ENCODE measurements around the gene ZMIZ1. TPM values are rescaled to one million over a fixed set of nuclear protein-coding genes. Genes with fewer than 3 reads are reported as not detected.
A peak's percentile ranks its signal among the peaks of the same experiment; 100 is the strongest.
"Not testable (repeated sequence)": the region's sequence is repeated elsewhere in the genome, so short reads cannot be mapped to it uniquely, and the experiment has no call there.

The ZMIZ1 gene
- total and polyA plus RNA-seq, 5 donors from 2014 or later, result 1.5 to 34.8 (median 2.2) TPM

DNA sequence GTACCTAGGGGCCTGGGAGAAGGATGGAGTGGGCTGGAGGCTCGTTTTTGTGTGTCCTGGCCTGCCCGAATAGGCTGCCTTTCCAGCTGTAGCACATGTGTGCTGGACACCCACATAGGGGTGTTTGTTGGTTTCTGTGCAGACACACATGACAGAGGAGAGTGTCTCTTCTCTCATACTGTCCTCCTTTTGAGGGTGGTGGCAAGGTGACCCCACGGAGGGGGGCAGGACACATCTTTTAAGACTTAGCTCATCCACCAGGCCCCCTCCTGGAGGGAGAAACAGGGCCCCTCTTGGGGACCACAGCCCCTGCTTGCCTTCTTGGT is 206.3 kb downstream of the ZMIZ1 start:
- no peaks in the 10 kb centered on the region for H3K27me3 ChIP-seq (ENCODE audit: control insufficient read depth, insufficient read depth, low read length)
- H3K36me3 ChIP-seq (ENCODE audit: control insufficient read depth, insufficient read depth, low read length), result peaks cover 8% of the 10 kb centered on the region
- Mint-ChIP-seq H3K4me3 (no peak overlapping the region), H3K27me3 (no peaks in the 10 kb centered on the region), H3K27ac (no peak overlapping the region), H3K9me3 (no peaks in the 10 kb centered on the region), H3K36me3 (peaks cover 9% of the 10 kb centered on the region), H3K4me1 (peaks cover 0 to 6% (median 5%) of the 10 kb centered on the region in 4 donors)
- H3K27ac ChIP-seq (ENCODE audit: insufficient read depth, low read length, poor library complexity, severe bottlenecking), result no peak overlapping the region
- ATAC-seq (ENCODE audit: low read depth in 2 of 2), result no peak
- no peaks in the 10 kb centered on the region for H3K4me1 ChIP-seq (ENCODE audit: control insufficient read depth, insufficient read depth, low read length, poor library complexity, severe bottlenecking)
- DNase-seq, result no peak
- no peak overlapping the region for H3K4me3 ChIP-seq (ENCODE audit: low read depth, low read length)
- no peaks in the 10 kb centered on the region for H3K9me3 ChIP-seq (ENCODE audit: control insufficient read depth in 2 of 2, low read length in 2 of 2)

DNA sequence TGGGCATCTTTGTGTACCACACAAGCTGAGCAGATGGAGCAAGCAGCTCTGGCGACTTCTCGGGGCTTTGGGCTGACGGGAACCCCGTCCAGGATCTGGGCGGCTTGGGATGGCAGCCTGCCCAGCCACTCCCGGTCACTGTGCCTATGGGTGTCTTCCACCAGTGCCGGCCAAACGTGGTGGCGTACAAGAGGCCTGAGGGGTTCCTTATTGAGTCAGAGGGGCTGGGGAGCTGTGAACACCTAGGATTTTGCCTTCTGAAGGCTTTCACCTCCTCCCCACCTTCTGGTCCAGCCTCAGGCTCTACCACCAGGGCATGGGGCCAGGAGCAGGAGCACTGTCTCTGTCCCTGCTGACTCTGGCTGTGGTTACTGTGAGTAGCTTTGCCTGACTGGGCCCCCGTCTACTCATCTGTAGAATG is 206.7 kb downstream of the ZMIZ1 start:
- no peaks in the 10 kb centered on the region for H3K27me3 ChIP-seq (ENCODE audit: control insufficient read depth, insufficient read depth, low read length)
- H3K27ac Mint-ChIP-seq, result peak overlapping the region in 1 of 3 donors; percentile 9
- peaks cover 10% of the 10 kb centered on the region for H3K36me3 Mint-ChIP-seq
- DNase-seq (no peak), ATAC-seq (ENCODE audit: low read depth in 2 of 2) (no peak)
- no peak overlapping the region for H3K4me3 Mint-ChIP-seq
- no peaks in the 10 kb centered on the region for H3K9me3 ChIP-seq (ENCODE audit: control insufficient read depth in 2 of 2, low read length in 2 of 2)
- no peaks in the 10 kb centered on the region for H3K4me1 ChIP-seq (ENCODE audit: control insufficient read depth, insufficient read depth, low read length, poor library complexity, severe bottlenecking)
- no peak overlapping the region for H3K4me3 ChIP-seq (ENCODE audit: low read depth, low read length)
- peaks cover 0 to 6% (median 3%) of the 10 kb centered on the region in 4 donors for H3K4me1 Mint-ChIP-seq
- H3K27ac ChIP-seq (ENCODE audit: insufficient read depth, low read length, poor library complexity, severe bottlenecking), result no peak overlapping the region
- no peaks in the 10 kb centered on the region for H3K9me3 Mint-ChIP-seq
- peaks cover 8% of the 10 kb centered on the region for H3K36me3 ChIP-seq (ENCODE audit: control insufficient read depth, insufficient read depth, low read length)
- H3K27me3 Mint-ChIP-seq, result no peaks in the 10 kb centered on the region

DNA sequence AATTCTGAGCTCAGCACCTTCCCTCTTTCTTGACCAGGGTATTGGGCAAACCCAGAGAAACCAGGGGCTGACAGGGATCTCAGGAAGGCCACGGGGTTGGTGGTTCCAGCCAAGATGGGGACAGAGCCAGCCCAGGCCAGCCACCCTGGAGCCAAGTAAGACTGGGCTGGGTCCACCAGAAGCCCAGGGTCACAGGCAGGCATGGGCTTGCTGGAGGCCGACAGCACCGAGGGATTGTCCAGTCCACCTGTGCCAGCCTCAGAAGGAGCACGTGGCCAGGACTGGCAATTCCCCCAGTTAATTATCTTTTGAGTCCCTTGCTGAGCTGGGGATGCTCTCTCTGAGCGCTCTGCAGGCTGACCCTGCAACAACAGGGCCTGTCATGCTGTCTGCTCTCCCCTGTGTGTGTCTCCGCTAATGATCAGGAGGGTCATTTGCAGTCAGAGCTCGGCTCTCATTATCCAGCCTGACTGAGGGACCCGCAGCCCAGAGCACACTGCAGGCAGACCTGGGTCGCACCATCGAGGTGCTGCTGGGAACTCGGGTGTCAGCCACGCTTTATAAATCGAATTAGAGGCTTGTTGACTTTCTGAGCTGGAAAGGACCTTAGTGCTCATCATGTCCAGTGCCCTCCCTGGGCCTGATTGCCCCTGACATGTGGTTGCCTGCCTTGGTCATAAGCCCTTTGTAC is 209.0 kb downstream of the ZMIZ1 start:
- Histone ChIP-seq H3K36me3 (ENCODE audit: control insufficient read depth, insufficient read depth, low read length) (peaks cover 8% of the 10 kb centered on the region), H3K4me3 (ENCODE audit: low read depth, low read length) (no peak overlapping the region), H3K27me3 (ENCODE audit: control insufficient read depth, insufficient read depth, low read length) (no peaks in the 10 kb centered on the region), H3K27ac (ENCODE audit: insufficient read depth, low read length, poor library complexity, severe bottlenecking) (no peak overlapping the region), H3K9me3 (ENCODE audit: control insufficient read depth in 2 of 2, low read length in 2 of 2) (no peaks in the 10 kb centered on the region), H3K4me1 (ENCODE audit: control insufficient read depth, insufficient read depth, low read length, poor library complexity, severe bottlenecking) (no peaks in the 10 kb centered on the region)
- Mint-ChIP-seq H3K27ac (peak overlapping the region in 1 of 3 donors; percentile 9), H3K9me3 (no peaks in the 10 kb centered on the region), H3K36me3 (peaks cover 20% of the 10 kb centered on the region), H3K4me1 (peaks cover 0 to 7% (median 3%) of the 10 kb centered on the region in 4 donors), H3K27me3 (no peaks in the 10 kb centered on the region), H3K4me3 (no peak overlapping the region)
- ATAC-seq (ENCODE audit: low read depth in 2 of 2) (no peak), DNase-seq (no peak)

DNA sequence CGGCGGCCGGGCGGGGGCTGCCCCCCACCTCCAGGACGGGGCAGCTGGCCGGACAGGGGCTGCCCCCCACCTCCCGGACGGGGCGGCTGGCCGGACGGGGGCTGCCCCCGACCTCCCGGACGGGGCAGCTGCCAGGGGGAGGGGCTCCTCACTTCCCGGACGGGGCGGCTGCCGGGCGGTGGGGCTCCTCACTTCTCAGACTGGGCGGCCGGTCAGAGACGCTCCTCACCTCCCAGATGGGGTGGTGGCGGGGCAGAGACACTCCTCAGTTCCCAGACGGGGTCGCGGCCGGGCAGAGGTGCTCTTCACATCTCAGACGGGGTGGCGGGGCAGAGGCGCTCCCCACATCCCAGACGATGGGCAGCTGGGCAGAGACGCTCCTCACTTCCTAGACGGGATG is 210.3 kb downstream of the ZMIZ1 start:
- ATAC-seq (ENCODE audit: low read depth in 2 of 2); H3K27ac Mint-ChIP-seq; H3K4me3 ChIP-seq (ENCODE audit: low read depth, low read length); H3K27me3 Mint-ChIP-seq; H3K4me1 ChIP-seq (ENCODE audit: control insufficient read depth, insufficient read depth, low read length, poor library complexity, severe bottlenecking); H3K27me3 ChIP-seq (ENCODE audit: control insufficient read depth, insufficient read depth, low read length); H3K4me3 Mint-ChIP-seq; H3K9me3 Mint-ChIP-seq; DNase-seq; H3K9me3 ChIP-seq (ENCODE audit: control insufficient read depth in 2 of 2, low read length in 2 of 2); H3K36me3 ChIP-seq (ENCODE audit: control insufficient read depth, insufficient read depth, low read length); H3K27ac ChIP-seq (ENCODE audit: insufficient read depth, low read length, poor library complexity, severe bottlenecking): not testable (repeated sequence)
- Mint-ChIP-seq H3K36me3 (peaks cover 20% of the 10 kb centered on the region), H3K4me1 (peaks cover under 1 to 16% (median 4%) of the 10 kb centered on the region in 4 donors)

DNA sequence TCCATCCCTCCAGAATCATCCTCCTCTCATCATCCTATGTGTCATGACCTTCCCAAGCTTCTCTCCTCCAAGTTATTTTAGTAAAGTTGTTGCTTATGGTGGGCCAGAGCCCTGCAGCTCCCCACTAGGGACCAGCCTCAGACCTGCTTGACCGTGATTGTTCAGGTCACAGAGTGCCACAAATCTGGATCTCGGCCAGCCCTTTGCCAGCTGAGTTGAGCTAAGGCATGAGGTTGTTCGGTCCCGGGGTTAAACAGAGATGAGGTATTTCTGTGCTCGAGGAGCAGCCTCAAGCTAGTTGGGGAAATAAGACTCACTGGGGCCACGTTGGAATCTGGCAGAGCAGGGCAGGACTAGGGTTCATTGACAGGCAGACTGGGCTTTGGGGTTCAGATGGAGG is 212.2 kb downstream of the ZMIZ1 start:
- ATAC-seq (ENCODE audit: low read depth in 2 of 2) (no peak), DNase-seq (no peak)
- no peak overlapping the region for H3K4me3 ChIP-seq (ENCODE audit: low read depth, low read length)
- no peak overlapping the region for H3K4me3 Mint-ChIP-seq
- peaks cover 8% of the 10 kb centered on the region for H3K36me3 ChIP-seq (ENCODE audit: control insufficient read depth, insufficient read depth, low read length)
- H3K27ac Mint-ChIP-seq, result peak overlapping the region in 2 of 3 donors; percentile 10 to 53
- no peak overlapping the region for H3K27ac ChIP-seq (ENCODE audit: insufficient read depth, low read length, poor library complexity, severe bottlenecking)
- H3K9me3 ChIP-seq (ENCODE audit: control insufficient read depth in 2 of 2, low read length in 2 of 2), result no peaks in the 10 kb centered on the region
- peaks cover 20% of the 10 kb centered on the region for H3K36me3 Mint-ChIP-seq
- no peaks in the 10 kb centered on the region for H3K27me3 ChIP-seq (ENCODE audit: control insufficient read depth, insufficient read depth, low read length)
- peaks cover 26% of the 10 kb centered on the region for H3K4me1 ChIP-seq (ENCODE audit: control insufficient read depth, insufficient read depth, low read length, poor library complexity, severe bottlenecking)
- H3K27me3 Mint-ChIP-seq, result no peaks in the 10 kb centered on the region
- H3K9me3 Mint-ChIP-seq, result no peaks in the 10 kb centered on the region
- H3K4me1 Mint-ChIP-seq, result peaks cover 5 to 35% (median 21%) of the 10 kb centered on the region in 4 donors

DNA sequence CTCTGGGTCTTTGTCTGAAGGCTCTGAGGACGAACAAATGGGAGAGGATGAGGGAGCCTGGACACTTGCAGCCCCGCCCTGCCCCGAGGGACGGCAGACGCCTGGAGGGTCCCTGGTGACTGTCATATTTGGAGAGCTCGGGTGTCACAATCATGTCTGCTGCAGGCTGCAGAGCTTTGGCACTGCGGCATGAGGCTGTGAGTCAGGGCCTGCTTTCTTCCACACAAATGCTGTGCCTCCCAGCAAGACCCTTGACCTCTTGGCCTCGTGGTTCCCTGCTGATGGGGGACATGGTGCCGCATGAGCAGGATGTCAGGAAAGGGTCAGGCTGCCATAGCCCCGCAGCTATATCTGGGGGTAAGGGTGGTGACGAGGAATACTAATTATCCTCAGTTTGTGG is 213.6 kb downstream of the ZMIZ1 start:
- Histone ChIP-seq H3K27me3 (ENCODE audit: control insufficient read depth, insufficient read depth, low read length) (no peaks in the 10 kb centered on the region), H3K27ac (ENCODE audit: insufficient read depth, low read length, poor library complexity, severe bottlenecking) (no peak overlapping the region), H3K9me3 (ENCODE audit: control insufficient read depth in 2 of 2, low read length in 2 of 2) (no peaks in the 10 kb centered on the region), H3K36me3 (ENCODE audit: control insufficient read depth, insufficient read depth, low read length) (peaks cover 8% of the 10 kb centered on the region), H3K4me1 (ENCODE audit: control insufficient read depth, insufficient read depth, low read length, poor library complexity, severe bottlenecking) (peaks cover 41% of the 10 kb centered on the region), H3K4me3 (ENCODE audit: low read depth, low read length) (no peak overlapping the region)
- no peak overlapping the region for H3K4me3 Mint-ChIP-seq
- no peaks in the 10 kb centered on the region for H3K27me3 Mint-ChIP-seq
- no peaks in the 10 kb centered on the region for H3K9me3 Mint-ChIP-seq
- peaks cover 16% of the 10 kb centered on the region for H3K36me3 Mint-ChIP-seq
- DNase-seq (no peak), ATAC-seq (ENCODE audit: low read depth in 2 of 2) (no peak)
- peaks cover 8 to 50% (median 30%) of the 10 kb centered on the region in 4 donors for H3K4me1 Mint-ChIP-seq
- H3K27ac Mint-ChIP-seq, result no peak overlapping the region

DNA sequence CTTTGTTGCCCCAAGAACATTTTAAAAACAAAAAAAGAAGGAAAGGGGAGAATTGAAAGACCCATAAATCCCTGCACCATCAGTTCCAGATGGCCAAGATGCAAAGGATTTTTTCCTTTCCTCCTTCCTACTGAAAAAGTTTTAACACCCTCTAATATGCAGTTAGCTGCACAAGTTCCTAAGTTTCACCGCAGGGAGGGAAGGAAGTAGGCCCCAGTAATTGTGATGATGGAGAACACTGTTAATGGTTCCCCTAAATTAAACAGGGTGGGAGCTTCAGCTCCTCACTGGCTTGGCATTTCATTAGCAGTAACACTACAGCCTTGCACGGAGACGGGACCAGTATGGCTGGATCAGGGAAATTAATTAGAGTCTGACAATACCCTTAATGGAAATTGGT is 214.8 kb downstream of the ZMIZ1 start:
- no peak overlapping the region for H3K27ac ChIP-seq (ENCODE audit: insufficient read depth, low read length, poor library complexity, severe bottlenecking)
- ATAC-seq (ENCODE audit: low read depth in 2 of 2) (no peak), DNase-seq (no peak)
- peaks cover 48% of the 10 kb centered on the region for H3K4me1 ChIP-seq (ENCODE audit: control insufficient read depth, insufficient read depth, low read length, poor library complexity, severe bottlenecking)
- H3K36me3 ChIP-seq (ENCODE audit: control insufficient read depth, insufficient read depth, low read length), result no peaks in the 10 kb centered on the region
- H3K36me3 Mint-ChIP-seq, result peaks cover 11% of the 10 kb centered on the region
- no peak overlapping the region for H3K4me3 Mint-ChIP-seq
- H3K27me3 Mint-ChIP-seq, result no peaks in the 10 kb centered on the region
- peak overlapping the region in 2 of 3 donors; percentile 90 to 94 for H3K27ac Mint-ChIP-seq
- H3K9me3 ChIP-seq (ENCODE audit: control insufficient read depth in 2 of 2, low read length in 2 of 2), result no peaks in the 10 kb centered on the region
- H3K4me1 Mint-ChIP-seq, result peaks cover 12 to 62% (median 35%) of the 10 kb centered on the region in 4 donors
- H3K9me3 Mint-ChIP-seq, result no peaks in the 10 kb centered on the region
- no peak overlapping the region for H3K4me3 ChIP-seq (ENCODE audit: low read depth, low read length)
- no peaks in the 10 kb centered on the region for H3K27me3 ChIP-seq (ENCODE audit: control insufficient read depth, insufficient read depth, low read length)

Data from CD4-positive, CD25-positive, alpha-beta regulatory T cell (primary cell).